Fibroblast of pulmonary artery (primary cell): Measurements from ENCODE around the gene KRT79.

Experiments
- DNase-seq: peaks from one replicate; pipeline ENCODE4 v3.0.0-alpha.2; 2010; ENCODE audit warnings: low read depth
- H3K4me3 ChIP-seq: replicated peaks from 2 replicates; pipeline ENCODE4 v1.5.1; 2011; ENCODE audit warnings: low read depth, mild to moderate bottlenecking, control low read depth, low read length, moderate library complexity
- TF ChIP-seq, protein P1 (sequence below): IDR thresholded peaks from 2 replicates; pipeline ENCODE4 v1.5.1; 2011; ENCODE audit warnings: mild to moderate bottlenecking, control low read depth, low read length, inconsistent platforms; ENCODE audit errors: missing control alignments

Gene KRT79

GRCh38 chr12:52792185-52793029 is 41.7 kb downstream of the KRT79 start:
- H3K4me3 ChIP-seq, result no peak overlapping the region
- TF ChIP-seq, protein P1, sequence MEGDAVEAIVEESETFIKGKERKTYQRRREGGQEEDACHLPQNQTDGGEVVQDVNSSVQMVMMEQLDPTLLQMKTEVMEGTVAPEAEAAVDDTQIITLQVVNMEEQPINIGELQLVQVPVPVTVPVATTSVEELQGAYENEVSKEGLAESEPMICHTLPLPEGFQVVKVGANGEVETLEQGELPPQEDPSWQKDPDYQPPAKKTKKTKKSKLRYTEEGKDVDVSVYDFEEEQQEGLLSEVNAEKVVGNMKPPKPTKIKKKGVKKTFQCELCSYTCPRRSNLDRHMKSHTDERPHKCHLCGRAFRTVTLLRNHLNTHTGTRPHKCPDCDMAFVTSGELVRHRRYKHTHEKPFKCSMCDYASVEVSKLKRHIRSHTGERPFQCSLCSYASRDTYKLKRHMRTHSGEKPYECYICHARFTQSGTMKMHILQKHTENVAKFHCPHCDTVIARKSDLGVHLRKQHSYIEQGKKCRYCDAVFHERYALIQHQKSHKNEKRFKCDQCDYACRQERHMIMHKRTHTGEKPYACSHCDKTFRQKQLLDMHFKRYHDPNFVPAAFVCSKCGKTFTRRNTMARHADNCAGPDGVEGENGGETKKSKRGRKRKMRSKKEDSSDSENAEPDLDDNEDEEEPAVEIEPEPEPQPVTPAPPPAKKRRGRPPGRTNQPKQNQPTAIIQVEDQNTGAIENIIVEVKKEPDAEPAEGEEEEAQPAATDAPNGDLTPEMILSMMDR, result no peak
- no peak for DNase-seq

DNA sequence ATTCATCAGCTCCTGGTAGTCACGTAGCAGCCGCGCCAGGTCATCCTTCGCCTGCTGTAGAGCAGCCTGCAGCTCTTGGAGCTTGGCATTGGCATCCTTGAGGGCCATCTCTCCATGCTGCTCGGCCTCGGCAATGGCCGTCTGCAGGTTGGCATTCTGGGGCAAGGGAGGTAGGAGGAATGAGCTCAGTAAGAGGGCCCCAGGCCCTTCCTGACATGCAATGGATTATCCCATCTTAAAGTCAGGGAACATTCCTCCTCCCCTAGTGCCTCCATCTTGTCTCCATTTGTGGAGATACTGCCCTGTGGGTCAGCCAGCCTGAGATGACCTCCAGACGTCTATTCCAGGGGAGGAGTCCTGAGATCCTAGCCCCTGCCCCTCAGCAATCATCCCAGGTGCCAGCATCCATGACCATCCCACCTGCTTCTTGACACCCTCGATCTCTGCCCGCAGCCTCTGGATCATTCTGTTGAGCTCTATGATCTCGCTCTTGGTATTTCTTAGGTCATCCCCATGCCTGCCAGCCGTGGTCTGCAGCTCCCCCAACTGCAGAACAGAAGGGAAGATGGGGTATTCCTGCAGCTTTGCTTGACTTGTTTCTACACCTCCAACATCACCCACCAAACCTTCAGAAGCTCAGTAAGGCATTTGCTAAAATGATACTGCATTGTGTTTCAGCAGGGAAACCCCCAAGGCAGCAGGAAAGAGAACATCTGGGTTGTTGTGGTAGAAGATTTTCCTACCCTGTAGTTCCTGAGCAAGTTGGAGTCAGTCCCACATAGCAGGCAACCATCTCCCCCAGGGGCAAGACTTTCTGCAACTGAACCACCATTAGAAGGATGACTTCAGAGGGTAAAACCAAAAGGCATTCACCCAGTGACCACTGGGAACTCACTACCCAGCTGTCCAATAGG is 42.6 kb downstream of the KRT79 start:
- no peak for DNase-seq
- TF ChIP-seq, protein P1, result no peak
- no peak overlapping the region for H3K4me3 ChIP-seq

DNA sequence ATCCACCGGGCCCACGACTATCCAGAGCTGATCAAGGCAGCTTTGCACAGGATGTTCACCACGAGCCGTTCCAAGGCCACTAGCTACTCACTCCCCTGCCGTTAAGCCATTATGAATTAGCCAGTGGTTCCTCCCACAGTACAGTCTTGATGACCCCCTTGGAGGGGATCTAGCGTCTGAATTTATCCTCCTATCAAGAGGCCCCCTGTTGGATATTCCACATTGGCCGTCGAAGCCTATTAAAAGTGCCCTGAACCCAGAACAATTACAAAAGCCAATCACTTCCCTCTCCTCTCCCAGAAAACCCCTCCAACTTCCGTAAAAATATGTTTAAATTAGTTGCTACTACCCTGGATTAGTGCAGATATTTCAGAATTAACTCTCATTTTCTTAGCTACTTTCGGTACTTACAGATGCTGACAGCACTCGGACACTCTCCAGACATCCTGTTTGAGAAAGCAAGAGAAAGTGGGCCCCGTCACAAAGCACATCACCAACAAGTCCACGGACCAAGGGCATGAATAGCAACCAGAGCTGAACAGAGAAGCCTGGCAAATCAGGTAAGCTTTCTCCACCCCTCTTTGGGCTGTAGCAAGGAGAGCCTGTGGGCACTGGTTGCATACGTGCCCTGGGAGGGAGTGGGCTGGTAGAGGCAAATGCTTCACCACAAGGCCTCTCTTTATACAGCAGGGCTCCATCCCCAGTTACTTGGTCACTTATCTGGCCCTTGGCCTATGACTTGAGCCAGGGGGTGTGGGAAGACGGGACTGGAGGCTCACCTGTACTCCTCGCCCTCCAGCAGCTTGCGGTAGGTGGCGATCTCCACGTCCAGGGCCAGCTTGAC is 43.5 kb downstream of the KRT79 start:
- DNase-seq, result no peak
- TF ChIP-seq, protein P1, result no peak
- H3K4me3 ChIP-seq, result no peak overlapping the region

DNA sequence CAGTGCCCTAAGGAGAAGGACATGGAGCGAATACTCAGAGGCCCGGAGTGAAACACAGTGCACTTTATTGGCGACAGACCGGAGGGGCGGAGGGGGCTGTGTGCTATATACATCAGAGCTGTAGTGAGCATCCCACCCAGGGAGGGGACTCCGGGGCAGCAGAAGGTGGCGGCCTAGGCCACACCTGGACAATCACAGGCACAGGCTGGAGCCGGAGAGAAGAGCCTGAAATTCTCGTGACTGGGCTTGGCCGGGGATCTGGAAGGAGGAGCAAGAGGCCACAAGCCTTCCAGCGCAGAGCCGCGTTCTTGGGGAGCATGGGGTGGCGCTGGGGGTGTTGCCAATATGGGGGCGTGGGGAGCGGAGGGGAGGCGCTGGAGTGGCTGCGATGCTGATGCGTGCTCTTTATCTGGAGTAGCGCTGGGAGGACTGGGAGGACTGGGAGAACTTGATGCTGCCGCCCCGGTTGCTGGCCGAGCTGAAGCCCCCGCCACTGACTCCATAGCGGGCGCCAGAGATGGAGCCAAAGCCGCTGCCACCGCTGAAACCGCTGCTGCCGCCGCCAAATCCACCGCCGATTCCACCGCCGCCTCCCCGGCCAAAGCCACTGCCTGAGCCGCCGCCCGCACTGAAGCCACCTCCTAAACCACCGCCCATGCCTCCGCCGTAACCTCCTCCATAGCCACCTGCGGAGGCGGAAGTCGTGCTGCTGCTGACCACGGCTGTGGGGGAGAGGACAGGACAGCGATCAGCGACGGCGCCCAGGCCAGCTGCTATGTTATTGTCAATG is 44.3 kb downstream of the KRT79 start:
- no peak for DNase-seq

GRCh38 chr12:52788876-52789636 is 45.1 kb downstream of the KRT79 start:
- TF ChIP-seq, protein P1, result no peak
- DNase-seq, result no peak
- no peak overlapping the region for H3K4me3 ChIP-seq

More for the DNA sequence above, 44.3 kb downstream of the KRT79 start:
- TF ChIP-seq, protein P1, result no peak
- H3K4me3 ChIP-seq, result no peak overlapping the region
